VCaP (cell line): ENCODE data around the gene TTYH3.

ENCODE experiments used
- H3K27ac ChIP-seq: fragments of 450-650 bp; 2 replicates; pipeline ENCODE4 v1.5.1; 2017
- TF ChIP-seq, protein P1 (sequence below): fragments of 450-650 bp; conservative IDR thresholded peaks from 2 replicates; pipeline ENCODE4 v1.5.1; 2017; ENCODE audit warnings: mild to moderate bottlenecking, moderate library complexity

TTYH3 gene

GRCh38 chr7:2644562-2645273, 12.9 kb downstream of the TTYH3 start:
- no peak overlapping the region for H3K27ac ChIP-seq
- TF ChIP-seq, protein P1, sequence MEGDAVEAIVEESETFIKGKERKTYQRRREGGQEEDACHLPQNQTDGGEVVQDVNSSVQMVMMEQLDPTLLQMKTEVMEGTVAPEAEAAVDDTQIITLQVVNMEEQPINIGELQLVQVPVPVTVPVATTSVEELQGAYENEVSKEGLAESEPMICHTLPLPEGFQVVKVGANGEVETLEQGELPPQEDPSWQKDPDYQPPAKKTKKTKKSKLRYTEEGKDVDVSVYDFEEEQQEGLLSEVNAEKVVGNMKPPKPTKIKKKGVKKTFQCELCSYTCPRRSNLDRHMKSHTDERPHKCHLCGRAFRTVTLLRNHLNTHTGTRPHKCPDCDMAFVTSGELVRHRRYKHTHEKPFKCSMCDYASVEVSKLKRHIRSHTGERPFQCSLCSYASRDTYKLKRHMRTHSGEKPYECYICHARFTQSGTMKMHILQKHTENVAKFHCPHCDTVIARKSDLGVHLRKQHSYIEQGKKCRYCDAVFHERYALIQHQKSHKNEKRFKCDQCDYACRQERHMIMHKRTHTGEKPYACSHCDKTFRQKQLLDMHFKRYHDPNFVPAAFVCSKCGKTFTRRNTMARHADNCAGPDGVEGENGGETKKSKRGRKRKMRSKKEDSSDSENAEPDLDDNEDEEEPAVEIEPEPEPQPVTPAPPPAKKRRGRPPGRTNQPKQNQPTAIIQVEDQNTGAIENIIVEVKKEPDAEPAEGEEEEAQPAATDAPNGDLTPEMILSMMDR = no peak

- no peak overlapping the region for H3K27ac ChIP-seq
- TF ChIP-seq, protein P1 = no peak
Observed at GRCh38 chr7:2645274-2645868, 13.6 kb downstream of the TTYH3 start.

DNA sequence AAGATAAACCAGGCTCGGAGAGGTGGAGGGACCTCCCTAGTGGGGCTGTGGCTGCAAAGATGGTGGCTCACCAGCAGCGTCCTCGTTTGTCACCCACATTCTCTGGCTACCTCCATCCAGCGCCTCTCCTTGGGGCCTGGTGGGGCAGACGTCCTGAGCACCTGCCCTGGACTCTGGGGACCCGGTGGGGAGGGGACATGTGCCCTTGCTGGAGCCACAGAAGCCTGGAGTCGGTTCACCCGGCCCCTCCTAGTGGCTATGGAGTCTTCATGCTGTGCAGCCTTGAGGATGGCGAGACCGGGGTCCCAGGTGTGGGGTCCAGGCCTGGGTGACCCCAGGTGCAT, 14.5 kb downstream of the TTYH3 start:
- TF ChIP-seq, protein P1 = no peak
- no peak overlapping the region for H3K27ac ChIP-seq

DNA sequence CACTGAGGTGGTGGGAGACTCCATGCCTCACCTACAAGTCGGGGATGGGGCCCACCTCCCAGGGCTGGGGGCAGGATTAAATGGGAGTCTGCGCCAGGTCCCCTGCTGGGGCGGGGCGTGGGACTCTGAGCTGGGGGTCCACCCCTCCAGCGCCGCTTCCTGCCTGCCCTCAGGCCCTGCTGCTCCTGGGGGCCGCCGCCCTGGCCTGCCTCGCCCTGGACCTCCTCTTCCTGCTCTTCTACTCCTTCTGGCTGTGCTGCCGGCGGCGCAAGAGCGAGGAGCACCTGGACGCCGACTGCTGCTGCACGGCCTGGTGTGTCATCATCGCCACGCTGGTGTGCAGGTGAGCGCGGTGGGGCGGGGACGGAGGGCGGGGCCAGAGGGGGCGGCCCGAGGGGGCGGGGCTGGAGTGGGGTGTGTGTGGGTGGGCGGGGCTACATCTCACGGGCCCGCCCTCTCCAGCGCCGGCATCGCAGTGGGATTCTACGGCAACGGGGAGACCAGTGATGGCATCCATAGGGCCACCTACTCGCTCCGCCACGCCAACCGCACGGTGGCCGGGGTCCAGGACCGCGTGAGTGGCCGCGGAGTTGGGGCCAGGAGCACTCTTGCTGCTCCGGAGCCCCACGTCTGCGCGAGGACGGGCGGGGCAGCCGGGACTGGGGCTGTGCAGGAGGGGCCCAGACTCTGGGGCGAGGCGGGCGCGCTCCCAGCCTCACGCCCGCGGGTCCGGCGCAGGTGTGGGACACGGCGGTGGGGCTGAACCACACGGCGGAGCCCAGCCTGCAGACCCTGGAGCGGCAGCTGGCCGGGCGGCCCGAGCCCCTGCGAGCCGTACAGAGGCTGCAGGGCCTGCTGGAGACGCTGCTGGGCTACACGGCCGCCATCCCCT, 15.1 kb downstream of the TTYH3 start:
- no peak overlapping the region for H3K27ac ChIP-seq
- TF ChIP-seq, protein P1 = no peak

- no peak overlapping the region for H3K27ac ChIP-seq
- TF ChIP-seq, protein P1 = no peak
Observed at GRCh38 chr7:2647594-2648172, 15.9 kb downstream of the TTYH3 start.

DNA sequence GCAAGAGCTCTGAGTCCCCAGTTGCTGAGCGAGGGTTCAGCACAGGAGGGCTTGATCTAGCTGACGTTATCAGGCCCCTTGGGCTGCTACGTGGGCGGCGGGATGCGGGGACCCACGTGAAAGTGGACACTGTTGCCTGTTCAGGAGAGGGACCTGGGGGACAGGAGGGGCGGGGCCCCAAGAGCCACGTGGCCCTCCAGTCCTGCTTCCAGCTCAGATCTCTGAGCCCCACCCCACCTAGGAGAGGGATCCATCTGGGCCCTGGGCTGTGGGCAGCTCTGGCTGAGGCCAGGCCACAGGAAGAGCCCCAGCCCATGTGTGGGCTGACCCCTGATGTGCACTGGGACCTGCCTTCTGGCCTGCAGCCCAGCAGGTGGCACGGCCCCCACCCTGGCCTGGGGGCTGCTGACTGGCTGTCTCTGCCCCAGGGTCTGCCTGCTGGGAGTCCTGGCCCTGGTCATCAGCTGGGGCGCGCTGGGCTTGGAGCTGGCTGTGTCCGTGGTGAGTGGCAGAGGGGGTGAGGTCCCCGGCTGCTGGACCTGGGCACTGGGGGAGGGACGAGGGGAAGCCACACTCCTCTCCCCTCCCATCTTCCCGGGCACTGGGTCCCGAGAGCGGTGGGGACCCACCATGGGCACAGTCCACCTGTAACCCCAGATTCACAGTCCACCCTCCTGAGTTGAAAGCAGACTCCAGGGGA, 17.5 kb downstream of the TTYH3 start:
- no peak overlapping the region for H3K27ac ChIP-seq
- TF ChIP-seq, protein P1 = no peak
